Keratinocyte (primary cell): ENCODE measurements around the gene SYNPR. TPM values are rescaled to one million over a fixed set of nuclear protein-coding genes. Genes with fewer than 3 reads are reported as not detected.
"Not testable (repeated sequence)": the region's sequence is repeated elsewhere in the genome, so short reads cannot be mapped to it uniquely, and the experiment has no call there.

Experiments
- DNase-seq: peaks from one replicate; pipeline ENCODE4 v3.0.0-alpha.2; 2011; ENCODE audit warnings: low read depth, missing footprints, low spot score
- FAIRE-seq: peaks from 2 replicates; lab custom pipeline; 2011; peaks lifted over from hg19 to GRCh38; lab: Jason Lieb, UNC
- H2AFZ ChIP-seq: 2 replicates; pipeline ENCODE4 v1.6.0; 2012; ENCODE audit warnings: low read length, control low read depth, inconsistent platforms; ENCODE audit not compliant: control insufficient read depth
- H3K27ac ChIP-seq: 2 replicates; pipeline ENCODE4 v1.5.1; 2011; ENCODE audit warnings: low read length; ENCODE audit not compliant: control insufficient read depth, insufficient read depth
- H3K27me3 ChIP-seq: 3 replicates; pipeline ENCODE4 v1.6.0; 2011; ENCODE audit warnings: low read length; ENCODE audit not compliant: control insufficient read depth, insufficient read depth; ENCODE audit errors: extremely low read depth
- H3K36me3 ChIP-seq, 2 experiments: 2 replicates in 1 of 2; 3 replicates in 1 of 2; pipeline ENCODE4 v1.5.1; 2011; ENCODE audit warnings: low read length in 2 of 2, mild to moderate bottlenecking in 1 of 2; ENCODE audit not compliant: control insufficient read depth in 2 of 2, insufficient read depth in 2 of 2; ENCODE audit errors: extremely low read depth in 1 of 2
- H3K4me1 ChIP-seq: 3 replicates; pipeline ENCODE4 v1.5.1; 2011; ENCODE audit warnings: low read length; ENCODE audit not compliant: control insufficient read depth, insufficient read depth; ENCODE audit errors: extremely low read depth
- H3K4me2 ChIP-seq: 3 replicates; pipeline ENCODE4 v1.6.0; 2011; ENCODE audit warnings: low read depth, low read length; ENCODE audit not compliant: control insufficient read depth, insufficient read depth; ENCODE audit errors: extremely low read depth
- H3K4me3 ChIP-seq, 3 experiments: fragments of 200-600 bp in 1 of 3; sonication (generic) in 1 of 3; 2 replicates in 2 of 3; 3 replicates in 1 of 3; pipeline ENCODE4 v1.5.1; 2011 to 2016; ENCODE audit warnings: low read length in 3 of 3, mild to moderate bottlenecking in 3 of 3, control low read depth in 2 of 3, inconsistent platforms in 1 of 3, low read depth in 1 of 3, mixed read lengths in 1 of 3, mixed run types in 1 of 3, moderate library complexity in 1 of 3; ENCODE audit not compliant: control insufficient read depth in 2 of 3, insufficient read depth in 2 of 3; ENCODE audit errors: extremely low read depth in 1 of 3
- H3K79me2 ChIP-seq: 2 replicates; pipeline ENCODE4 v1.6.0; 2012; ENCODE audit warnings: low read length; ENCODE audit not compliant: control insufficient read depth, insufficient read depth
- H3K9ac ChIP-seq: 3 replicates; pipeline ENCODE4 v1.6.0; 2011; ENCODE audit warnings: low read length; ENCODE audit not compliant: control insufficient read depth, insufficient read depth; ENCODE audit errors: extremely low read depth
- H3K9me1 ChIP-seq: 3 replicates; pipeline ENCODE4 v1.6.0; 2011; ENCODE audit warnings: low read length; ENCODE audit not compliant: control insufficient read depth, insufficient read depth; ENCODE audit errors: extremely low read depth
- H3K9me3 ChIP-seq: 2 replicates; pipeline ENCODE4 v1.5.1; 2012; ENCODE audit warnings: low read depth, low read length; ENCODE audit not compliant: control insufficient read depth
- H4K20me1 ChIP-seq: 3 replicates; pipeline ENCODE4 v1.6.0; 2011; ENCODE audit warnings: low read length; ENCODE audit not compliant: control insufficient read depth, insufficient read depth; ENCODE audit errors: extremely low read depth
- CTCF ChIP-seq, 3 experiments: IDR thresholded peaks in 1 of 3; conservative IDR thresholded peaks in 1 of 3; optimal IDR thresholded peaks in 1 of 3; 2 replicates in 2 of 3; 3 replicates in 1 of 3; pipeline versions ENCODE3 to v1.5.1; 2011; ENCODE audit warnings: low read length in 3 of 3, mild to moderate bottlenecking in 3 of 3, moderate library complexity in 2 of 3, control low read depth in 1 of 3, inconsistent platforms in 1 of 3; ENCODE audit not compliant: insufficient read depth in 2 of 3; ENCODE audit errors: extremely low read depth in 1 of 3
- EZH2 ChIP-seq: IDR thresholded peaks from one replicate; pipeline ENCODE4 v1.6.1; 2012; ENCODE audit warnings: inconsistent platforms, mild to moderate bottlenecking, low read length, moderate library complexity
- dilution Hi-C: fragments of 300-500 bp; cut with MboI; formaldehyde crosslinking; loops from one replicate; pipeline ENCODE4 v1.7.0; 2020; ENCODE audit warnings: low sequenced_read_pairs; ENCODE audit not compliant: extremely low pct_ligation_motif_present
- polyA plus RNA-seq, 5 experiments: library from polyadenylated mRNA; depleted of rRNA in 3 of 5; stranded (reverse) in 3 of 5; stranded (forward) in 1 of 5; unstranded in 1 of 5; fragments of >200 nt; gene quantifications; 1 replicate in 1 of 5; 2 replicates in 3 of 5; 3 replicates in 1 of 5; pipeline versions ENCODE4 v1.2.1 to v1.2.3, GENCODE V29; 2011 to 2012; ENCODE audit warnings: missing spikeins in 2 of 5, low read depth in 1 of 5, low replicate concordance in 1 of 5

SYNPR gene
- polyA plus RNA-seq, 1 donor (not counting 4 experiments of a cell fraction or from before 2014, with no cell fraction given), result not detected

- FAIRE-seq, result no peak
- Histone ChIP-seq H3K36me3 (no peaks in the 10 kb centered on the region), H4K20me1 (no peaks in the 10 kb centered on the region), H3K4me3 (no peak overlapping the region), H3K4me1 (no peaks in the 10 kb centered on the region), H3K27ac (no peak overlapping the region), H3K9me3 (no peaks in the 10 kb centered on the region), H3K9ac (no peak overlapping the region), H3K79me2 (no peaks in the 10 kb centered on the region), H3K9me1 (no peaks in the 10 kb centered on the region), H3K27me3 (no peaks in the 10 kb centered on the region), H2AFZ (no peak overlapping the region), H3K4me2 (no peak overlapping the region)
- DNase-seq, result no peak
- dilution Hi-C loops, result no loop called here
- no peak for TF ChIP-seq EZH2
- no peak for TF ChIP-seq CTCF (optimal IDR thresholded peaks at IDR 0.05 in 1 of 3, IDR thresholded peaks at IDR 0.05 in 1 of 3, conservative IDR thresholded peaks at IDR 0.05 in 1 of 3; ENCODE audit: extremely low read depth in 1 of 3, insufficient read depth in 2 of 3, low read length in 3 of 3)
Observed at GRCh38 chr3:63248015-63248414, 30.1 kb upstream of the SYNPR start.

- FAIRE-seq (no peak), DNase-seq (no peak)
- TF ChIP-seq EZH2 (no peak), CTCF (optimal IDR thresholded peaks at IDR 0.05 in 1 of 3, IDR thresholded peaks at IDR 0.05 in 1 of 3, conservative IDR thresholded peaks at IDR 0.05 in 1 of 3; ENCODE audit: extremely low read depth in 1 of 3, insufficient read depth in 2 of 3, low read length in 3 of 3) (no peak)
- no peaks in the 10 kb centered on the region for H3K27me3 ChIP-seq
- dilution Hi-C loops, result no loop called here
- H3K79me2 ChIP-seq, result no peaks in the 10 kb centered on the region
- H3K36me3 ChIP-seq, result no peaks in the 10 kb centered on the region
- no peaks in the 10 kb centered on the region for H3K9me3 ChIP-seq
- H3K9me1 ChIP-seq, result no peaks in the 10 kb centered on the region
- H3K4me2 ChIP-seq, result no peak overlapping the region
- H4K20me1 ChIP-seq, result no peaks in the 10 kb centered on the region
- no peak overlapping the region for H3K9ac ChIP-seq
- no peak overlapping the region for H2AFZ ChIP-seq
- no peak overlapping the region for H3K27ac ChIP-seq
- no peaks in the 10 kb centered on the region for H3K4me1 ChIP-seq
- H3K4me3 ChIP-seq, result no peak overlapping the region
Observed at GRCh38 chr3:63251499-63251898, 26.6 kb upstream of the SYNPR start.

GRCh38 chr3:63255819-63256218 is 22.3 kb upstream of the SYNPR start:
- H4K20me1 ChIP-seq, H3K9ac ChIP-seq, H2AFZ ChIP-seq, H3K27ac ChIP-seq, H3K9me1 ChIP-seq, dilution Hi-C loops, H3K4me3 ChIP-seq, FAIRE-seq, H3K9me3 ChIP-seq, DNase-seq, H3K27me3 ChIP-seq, H3K36me3 ChIP-seq, H3K79me2 ChIP-seq, H3K4me1 ChIP-seq, H3K4me2 ChIP-seq: not testable (repeated sequence)
